Renal cortical epithelial cell (primary cell): ENCODE measurements around the gene TMEM19. TPM values are rescaled to one million over a fixed set of nuclear protein-coding genes. Genes with fewer than 3 reads are reported as not detected.

Source experiments
- total RNA-seq: library from RNA; depleted of rRNA; stranded (reverse); fragments of >200 nt; gene quantifications from 2 replicates; pipeline ENCODE4 v1.2.3, GENCODE V29; 2014

TMEM19 gene
- total RNA-seq, 1 donor from 2014 or later = 59.6 TPM

Other genes starting within 250 kb of the TMEM19 start
- 0.05 TPM in 1 of 2 replicates, not detected in the other for gene LGR5, start 246.3 kb upstream of the TMEM19 start, total RNA-seq
- gene ZFC3H1, start 22.2 kb upstream of the TMEM19 start, total RNA-seq = 14.6 and 52.7 TPM in 2 replicates
- 1.0 and 7.1 TPM in 2 replicates for gene THAP2, start 21.8 kb upstream of the TMEM19 start, total RNA-seq
- gene RAB21, start 68.8 kb downstream of the TMEM19 start, total RNA-seq = 41.8 and 78.7 TPM in 2 replicates
- 10.1 and 49.9 TPM in 2 replicates for gene TBC1D15, start 153.7 kb downstream of the TMEM19 start, total RNA-seq